D341Med (cell line): ENCODE data around the gene DOCK1.

ENCODE experiments used
- DNase-seq: peaks from one replicate; pipeline ENCODE4 v3.0.0; 2012; ENCODE audit warnings: low spot score

Gene DOCK1

DNA sequence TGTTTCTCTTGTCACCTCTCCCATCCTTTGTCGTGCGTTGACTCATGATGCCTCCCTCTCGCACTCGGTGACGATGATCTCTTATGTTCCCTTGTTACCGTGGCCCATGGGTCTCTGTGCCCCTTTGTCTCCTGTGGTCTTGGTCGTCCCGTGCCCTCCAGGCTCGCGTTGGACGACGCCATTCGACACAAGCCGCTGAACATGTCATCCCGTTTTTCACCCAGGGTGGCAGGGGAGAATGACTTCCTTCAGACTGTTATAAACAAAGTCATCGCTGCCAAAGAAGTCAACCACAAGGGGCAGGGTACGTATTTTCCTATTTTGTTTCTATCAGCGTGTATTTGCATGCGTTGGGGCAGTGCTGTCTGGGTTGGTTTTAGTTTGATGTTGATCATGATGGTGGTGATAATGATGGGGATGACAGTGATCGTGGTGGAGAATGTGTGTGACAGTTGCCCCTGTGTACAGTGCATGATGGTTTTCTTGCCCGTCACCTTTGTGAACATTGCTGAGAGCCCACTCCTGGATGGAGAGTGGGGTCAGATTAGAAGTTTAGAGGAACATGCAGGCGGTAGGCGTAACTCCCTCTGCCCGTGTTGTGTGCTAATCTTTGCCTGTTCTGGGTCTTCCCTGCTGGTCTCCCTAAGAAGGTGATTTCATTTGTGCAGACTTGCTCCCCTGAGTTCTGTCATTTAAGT is 107.0 kb downstream of the DOCK1 start:
- DNase-seq = no peak

DNA sequence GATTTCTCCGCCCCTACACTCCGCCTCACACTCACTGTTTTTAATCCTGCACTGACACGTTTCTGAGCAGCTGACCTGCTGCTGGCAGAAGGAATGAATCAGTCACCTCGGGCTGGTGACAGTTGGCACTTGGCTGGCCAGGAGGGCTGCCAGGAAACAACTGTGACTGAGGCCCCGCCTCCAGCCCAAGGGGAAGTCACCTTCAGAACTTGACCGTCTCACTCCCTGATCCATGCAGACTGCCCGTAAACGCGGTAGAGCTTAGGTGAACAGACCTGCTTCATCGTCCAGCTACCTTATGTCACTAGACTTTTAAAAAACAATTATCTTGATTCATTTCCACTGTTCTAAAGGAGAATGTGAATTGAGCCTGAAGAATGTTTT is 107.5 kb downstream of the DOCK1 start:
- DNase-seq = peak; percentile 42

DNA sequence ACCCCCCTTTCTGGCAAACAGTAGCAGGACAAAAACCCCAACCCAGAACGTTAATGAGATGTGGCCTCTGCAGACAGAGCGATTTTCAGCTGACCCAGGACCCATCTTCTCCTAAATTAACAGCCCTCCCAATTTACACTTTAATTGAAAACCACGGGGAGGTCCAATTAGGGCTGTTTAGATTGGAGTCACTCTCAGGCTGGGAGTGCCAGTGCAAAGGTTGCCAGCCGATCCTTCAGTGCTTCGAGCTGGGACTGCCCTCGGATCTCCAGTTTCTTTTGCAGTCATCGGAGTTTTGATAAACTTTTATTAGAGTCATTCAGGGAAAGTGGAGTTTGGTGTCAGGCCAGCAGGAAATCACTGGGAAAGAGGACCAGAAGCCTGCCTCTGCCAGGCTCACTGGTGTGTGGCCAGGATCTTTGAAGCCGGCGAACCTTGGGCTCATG is 108.0 kb downstream of the DOCK1 start:
- no peak for DNase-seq

DNA sequence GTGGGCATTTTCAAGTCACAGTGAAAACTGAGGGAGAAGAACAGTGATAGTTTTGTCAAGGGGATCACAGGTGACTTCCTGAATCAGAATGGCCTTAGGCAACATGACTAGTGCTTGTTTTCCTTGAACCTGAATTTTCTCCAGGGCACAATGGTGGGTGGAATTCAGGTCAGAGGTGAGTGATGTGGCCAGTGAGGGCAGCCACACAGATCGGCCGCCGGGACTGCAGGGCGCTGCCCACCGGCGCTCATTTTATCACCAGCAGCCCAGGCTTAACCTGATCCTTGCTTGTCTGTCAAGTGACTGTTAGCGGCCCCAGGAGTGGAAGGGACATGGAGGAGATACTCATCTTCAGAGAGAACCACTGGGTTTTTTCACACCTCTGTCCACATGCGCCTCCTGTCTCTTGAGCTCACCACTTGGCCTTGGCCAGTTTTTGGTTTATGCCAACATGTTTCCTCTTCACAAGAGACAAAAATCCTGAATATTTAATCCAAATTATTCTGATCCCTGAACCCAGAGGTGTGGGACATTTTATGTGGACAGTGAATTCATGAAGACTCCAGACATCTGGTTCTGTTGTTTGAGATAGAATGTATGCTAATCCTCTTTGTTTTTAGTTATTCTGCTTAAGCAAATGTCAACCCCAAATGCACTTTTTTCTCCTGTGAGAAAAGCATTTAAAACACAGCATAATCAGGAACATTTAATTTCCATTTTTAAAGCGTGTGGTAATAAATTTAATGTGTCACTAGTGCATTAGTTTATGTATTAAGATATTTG is 108.7 kb downstream of the DOCK1 start:
- DNase-seq = no peak

DNA sequence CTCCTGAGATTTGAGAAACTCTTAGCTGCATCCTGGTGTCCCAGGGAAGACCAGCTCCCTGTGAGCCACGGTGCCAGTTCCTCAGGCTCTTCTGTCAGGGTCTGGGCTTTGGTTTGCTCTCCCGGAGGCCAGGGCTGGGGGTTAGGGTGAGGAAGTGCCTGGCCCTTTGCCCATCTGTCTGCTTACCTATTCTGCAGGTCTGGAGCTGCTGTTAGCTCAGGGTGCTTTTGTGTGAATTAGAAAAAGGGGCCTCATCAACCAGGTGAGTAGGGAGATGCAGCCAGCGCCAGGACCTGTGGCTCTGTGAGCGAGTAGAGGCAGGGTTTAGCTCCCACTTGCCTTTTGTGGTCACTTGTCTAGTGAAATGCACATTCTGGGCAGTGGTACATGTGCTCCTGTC is 109.4 kb downstream of the DOCK1 start:
- no peak for DNase-seq

DNA sequence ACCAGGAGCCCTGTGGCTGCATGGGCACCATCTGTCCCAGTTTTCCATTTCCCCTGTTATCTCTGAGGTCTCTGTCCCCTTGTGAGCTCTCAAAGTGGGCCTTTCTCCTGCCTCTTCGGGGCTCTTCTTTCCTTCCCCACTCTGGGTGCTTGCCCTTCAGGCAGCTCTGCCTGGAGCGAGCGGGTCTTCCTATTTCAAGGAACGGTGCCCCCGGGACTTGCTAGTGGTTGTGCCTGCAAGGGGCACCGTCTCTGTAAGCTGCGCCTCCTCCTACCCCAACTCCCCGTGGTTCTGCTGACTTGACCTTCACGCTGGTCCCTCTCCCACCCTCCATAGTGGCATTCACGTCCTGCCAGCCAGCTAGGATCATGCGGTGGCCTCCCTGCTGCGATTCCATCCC is 110.1 kb downstream of the DOCK1 start:
- DNase-seq = no peak

DNA sequence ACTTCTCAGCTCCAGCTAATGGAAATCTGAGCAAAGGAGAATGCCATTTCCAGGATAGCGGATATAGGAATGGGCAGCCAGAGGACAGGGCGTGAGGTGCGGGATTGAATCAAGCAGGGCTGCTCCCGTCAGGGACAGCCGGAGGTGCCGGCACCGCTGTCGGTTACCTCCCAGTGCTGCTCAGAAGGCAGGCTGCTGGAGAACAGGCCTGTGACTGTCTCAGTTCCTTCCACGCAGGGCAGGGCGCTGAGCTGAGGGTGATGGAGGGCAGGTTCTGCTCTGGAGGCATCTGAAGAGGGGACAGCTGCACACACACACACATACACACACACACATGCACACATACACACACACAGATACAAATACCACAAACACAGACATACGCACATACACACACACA is 111.1 kb downstream of the DOCK1 start:
- DNase-seq = no peak

DNA sequence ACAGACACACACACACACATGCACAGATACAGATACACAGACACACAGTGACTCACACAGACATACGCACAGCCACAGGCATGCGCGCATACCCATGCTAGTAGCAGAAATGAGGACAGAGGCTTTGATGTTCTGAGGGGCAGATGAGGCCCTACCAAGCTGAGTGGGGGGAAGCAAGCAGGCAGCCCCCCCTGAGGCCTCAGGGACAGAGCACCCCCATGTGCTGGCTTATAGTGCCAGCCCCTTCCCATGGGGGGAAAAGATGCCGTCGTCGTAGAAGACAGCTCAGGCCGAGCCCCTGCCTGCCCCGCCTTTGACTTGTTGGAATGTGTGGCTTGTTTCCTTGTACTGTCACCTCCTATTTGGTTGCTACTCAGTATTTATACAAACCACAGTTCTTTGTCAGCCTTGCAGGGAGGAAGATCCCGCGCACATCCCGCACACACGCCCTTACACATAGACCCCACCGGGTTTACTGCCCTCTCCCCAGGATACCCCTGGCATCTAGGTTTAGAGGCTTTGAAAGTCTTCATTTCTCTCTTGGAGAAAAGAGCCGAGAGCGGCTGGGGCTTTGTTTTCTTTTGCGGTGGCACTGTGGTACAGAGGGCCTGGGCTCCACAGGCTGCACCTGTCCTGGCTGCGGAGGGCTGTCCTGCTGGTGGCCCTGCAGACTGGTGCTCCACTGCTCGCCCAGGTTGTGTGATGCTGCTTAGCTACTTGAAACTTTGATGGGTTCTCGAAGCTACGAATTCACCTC is 112.5 kb downstream of the DOCK1 start:
- no peak for DNase-seq

DNA sequence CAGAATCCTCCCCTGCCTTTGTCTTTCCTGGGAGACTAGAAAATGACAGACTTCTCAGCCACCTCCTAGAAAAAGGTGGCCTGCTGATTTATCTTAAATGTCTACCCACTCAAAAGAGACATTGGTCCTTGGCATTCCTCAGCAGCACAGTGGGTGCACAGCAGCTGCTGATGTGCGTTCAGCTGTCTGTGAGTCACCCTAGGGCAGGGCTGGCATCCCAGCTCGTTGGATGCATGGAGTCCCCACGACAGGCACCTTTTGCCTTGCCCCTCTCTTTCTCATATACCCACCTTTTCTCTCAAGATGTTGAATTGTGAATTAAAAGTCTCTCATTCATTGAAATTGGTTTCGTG is 113.0 kb downstream of the DOCK1 start:
- no peak for DNase-seq

DNA sequence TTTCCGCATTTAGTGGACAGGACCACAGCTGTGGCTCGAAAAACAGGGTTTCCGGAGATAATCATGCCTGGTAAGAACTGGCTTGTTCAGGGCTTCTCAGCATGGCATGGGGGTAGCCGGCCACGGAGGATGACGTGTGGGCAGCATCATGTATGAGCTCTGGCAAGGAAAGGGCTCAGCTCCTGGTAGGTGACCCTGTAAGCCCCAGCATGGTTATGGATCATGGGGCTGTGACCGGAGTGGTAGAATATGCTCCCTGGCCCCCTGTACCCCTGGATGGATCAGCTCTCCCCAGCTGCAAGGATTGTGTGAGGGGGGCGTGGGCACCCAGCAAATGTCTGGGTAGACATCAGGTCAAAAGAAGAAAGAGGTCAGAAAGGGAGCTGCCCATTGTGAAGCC is 113.5 kb downstream of the DOCK1 start:
- DNase-seq = no peak

DNA sequence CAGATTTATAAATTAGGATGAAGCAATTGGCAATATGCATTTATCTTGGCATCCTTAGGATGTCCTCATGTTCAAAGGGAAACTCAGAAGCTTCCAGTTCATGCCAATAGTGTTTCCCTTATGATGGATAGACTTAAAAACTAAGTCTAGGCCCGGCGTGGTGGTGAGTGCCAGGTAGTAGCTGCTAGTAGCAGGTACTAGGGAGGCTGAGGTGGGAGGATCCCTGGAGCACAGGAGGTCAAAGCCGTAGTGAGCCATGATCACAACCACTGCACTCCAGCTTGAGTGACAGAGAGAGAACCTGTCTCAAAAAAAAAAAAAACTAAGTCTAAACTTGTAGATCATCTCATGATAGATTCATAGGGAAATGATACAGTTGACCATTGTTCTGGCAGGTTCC is 115.0 kb downstream of the DOCK1 start:
- DNase-seq = no peak

DNA sequence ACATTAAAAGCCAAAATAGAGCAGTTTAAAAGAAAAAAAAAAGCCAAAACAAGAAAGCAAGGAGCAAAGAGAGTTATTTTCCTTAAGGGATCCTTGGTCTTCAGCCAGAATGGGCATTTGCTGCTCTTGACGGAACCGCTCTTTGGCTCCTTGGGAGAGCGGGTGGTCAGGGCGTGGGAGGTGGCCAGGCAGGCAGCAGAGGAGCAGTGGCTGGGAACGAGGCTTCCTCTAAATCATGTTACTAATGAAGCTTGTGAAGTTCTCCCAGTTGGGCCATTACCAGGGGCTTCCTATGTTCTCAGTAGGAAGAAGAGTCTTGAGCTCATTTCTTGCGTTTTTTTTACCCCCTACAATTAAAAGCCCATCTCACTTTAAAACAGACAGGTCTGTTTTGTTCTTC is 116.6 kb downstream of the DOCK1 start:
- no peak for DNase-seq

DNA sequence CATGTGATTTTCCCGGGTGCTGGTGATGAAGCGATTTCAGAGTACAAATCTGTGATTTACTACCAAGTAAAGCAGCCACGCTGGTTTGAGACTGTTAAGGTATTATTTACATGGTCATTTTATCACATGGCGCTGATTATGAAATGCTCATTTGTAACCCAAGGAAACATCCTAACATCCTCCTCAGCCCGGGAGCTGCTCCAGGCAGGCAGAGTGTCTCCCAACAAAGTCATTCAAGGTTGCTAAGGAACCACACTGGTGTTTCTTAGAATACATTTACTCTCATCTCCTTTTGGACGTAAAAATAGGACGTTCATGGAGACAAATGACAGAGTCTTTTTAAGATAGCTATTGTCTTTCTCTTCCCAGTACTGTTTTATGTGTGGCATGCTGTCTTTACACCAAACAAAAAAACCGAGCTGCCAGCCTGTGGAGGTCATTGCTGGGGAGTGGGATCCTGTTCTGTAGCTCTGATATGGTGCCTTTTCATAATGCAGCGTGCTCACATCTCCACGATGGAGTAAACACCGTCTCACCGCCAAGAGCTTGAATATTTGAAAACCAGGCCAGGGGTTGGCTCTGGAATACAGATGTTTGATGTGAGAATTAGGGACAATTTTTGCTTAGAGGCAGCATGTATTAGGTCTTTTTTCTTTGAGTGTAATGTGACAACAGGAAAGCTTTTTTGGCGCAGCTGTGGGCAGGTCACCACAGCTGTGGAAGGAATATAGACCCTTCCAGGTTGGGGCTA is 119.6 kb downstream of the DOCK1 start:
- DNase-seq = no peak

DNA sequence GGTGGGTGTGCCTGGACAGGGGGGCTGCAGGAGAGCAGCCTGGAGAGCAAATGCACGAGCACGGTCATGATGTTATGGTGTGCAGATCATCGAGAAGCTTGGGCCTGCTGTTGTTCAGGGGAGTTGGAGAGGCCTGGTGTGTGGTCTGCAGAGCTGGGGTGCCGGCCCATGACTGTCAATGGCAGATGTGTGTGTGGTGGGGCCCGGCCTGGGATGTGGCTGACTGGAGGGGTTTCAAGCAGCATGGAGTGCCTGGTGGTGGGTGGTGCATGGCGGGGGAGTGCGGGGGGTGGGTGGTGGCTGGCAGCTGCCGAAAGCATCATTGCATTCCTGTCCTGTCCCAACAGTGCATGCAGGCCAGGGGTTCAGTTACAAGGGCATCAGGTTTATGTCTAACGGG is 122.6 kb downstream of the DOCK1 start:
- no peak for DNase-seq

DNA sequence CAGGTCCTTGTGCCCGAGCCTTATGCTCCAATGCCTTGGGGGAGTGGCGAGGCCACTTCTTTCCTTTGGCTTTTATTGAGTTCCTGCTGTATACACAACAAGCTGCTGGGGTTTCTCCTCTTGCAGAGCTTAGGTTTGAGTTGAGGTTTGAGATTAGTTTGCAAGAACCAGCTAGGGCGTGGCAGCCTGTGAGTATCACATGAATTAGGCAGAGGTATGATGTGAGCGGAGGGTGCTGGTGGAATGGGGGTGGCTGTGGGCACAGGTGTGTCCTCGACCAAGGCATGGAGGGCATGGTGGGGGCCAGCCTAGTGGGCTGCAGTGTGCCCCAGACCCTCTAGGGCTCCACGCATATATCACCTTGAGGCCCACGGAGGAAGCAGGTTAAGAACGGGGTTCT is 123.3 kb downstream of the DOCK1 start:
- DNase-seq = no peak

DNA sequence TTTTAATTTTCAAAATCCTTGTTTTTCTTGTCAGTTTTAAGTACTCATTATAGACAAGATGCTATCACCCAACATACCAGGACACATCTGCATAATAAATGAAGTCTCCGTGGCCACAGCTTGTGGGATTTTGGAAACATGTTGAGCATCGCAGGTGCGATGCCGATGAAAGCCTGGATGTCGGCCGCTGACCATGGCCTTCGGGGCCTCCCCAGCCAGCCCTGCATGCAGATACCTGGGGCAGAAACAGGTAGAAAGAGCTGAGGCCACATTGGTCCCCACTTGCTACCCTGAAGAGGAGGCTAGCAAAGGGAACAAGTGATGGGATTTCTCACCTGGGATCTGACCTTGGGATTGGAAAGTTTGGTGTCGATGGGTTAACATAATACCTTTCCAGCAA is 123.8 kb downstream of the DOCK1 start:
- no peak for DNase-seq

DNA sequence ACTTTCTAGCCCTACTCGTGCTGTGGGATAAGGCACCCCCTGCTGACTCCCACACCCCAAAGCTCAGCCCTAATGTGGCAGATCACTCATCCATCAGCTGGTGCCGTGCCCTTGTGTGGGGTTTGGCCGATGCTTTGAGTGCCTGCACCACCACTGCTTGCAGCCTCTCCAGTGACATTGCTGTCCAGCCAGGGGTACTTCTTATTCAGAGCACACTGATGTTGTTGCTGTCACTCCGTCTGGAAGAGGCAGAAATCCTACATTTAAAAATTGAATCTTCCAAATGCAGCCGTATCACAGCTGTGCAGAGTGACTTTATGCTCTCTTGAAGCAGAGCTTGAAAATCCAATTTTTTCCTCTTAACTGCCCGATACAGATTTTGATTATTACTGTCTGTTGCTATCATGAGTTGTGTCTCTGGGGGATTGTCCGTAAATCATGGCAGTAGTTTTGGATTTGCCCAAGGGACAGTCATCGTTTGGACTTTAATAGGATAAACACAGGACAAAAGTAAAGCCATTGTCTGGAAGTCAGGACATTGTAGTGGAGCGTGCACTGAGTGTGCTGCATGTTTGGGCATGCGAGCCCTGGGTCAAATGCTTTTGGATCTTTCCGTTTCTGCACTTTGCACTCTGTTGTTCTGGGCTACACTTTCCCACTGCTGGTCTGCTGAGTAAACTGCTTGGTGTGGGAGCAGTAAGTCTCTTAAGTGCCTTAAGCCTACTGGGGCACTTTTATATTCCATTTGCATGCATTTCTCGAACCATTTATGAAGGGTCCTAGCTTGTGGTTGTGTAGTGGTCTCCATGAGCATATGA is 128.2 kb downstream of the DOCK1 start:
- DNase-seq = no peak

DNA sequence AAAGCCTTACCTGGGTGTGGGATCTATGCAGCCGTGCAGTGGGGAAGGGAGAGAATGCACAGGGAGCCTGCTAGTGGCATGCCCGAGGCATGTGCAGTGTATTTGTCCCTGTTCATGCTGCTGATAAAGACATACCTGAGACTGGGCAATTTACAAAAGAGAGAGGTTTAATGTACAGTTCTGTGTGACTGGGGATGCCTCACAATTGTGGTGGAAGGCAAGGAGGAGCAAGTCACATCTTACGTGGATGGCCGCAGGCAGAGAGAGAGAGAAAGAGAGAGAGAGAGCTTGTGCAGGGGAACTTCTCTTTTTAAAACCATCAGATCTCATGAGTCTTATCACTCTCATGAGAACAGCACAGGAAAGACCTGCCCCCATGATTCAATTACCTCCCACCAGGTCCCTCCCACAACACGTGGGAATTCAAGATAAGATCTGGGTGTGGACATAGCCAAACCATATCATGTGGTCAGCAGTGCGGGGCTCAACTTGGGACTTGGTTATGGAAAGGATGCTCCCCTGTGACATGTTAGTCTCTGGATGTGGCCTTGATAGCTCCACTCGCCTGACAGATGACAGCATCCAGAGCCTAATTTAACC is 128.9 kb downstream of the DOCK1 start:
- no peak for DNase-seq

DNA sequence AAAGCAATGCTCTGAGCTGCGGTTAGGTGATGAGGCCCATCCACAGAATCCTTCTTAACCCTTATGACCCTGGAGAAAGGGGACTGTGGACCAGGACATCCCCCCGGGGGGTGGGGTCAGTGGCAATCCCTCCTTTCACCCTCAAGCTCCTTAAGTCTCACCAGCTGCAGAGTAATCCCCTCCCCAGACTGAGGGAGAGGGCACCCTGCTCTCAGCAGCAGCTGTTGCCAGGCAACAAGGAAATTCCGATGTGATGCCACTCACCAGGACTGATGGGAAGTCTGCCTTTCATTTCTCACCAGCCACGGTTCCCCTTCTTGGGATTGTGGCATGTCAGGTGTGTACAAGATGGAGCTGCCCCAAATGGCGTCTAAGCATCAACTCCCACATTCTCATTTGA is 129.6 kb downstream of the DOCK1 start:
- DNase-seq = peak; percentile 29

DNA sequence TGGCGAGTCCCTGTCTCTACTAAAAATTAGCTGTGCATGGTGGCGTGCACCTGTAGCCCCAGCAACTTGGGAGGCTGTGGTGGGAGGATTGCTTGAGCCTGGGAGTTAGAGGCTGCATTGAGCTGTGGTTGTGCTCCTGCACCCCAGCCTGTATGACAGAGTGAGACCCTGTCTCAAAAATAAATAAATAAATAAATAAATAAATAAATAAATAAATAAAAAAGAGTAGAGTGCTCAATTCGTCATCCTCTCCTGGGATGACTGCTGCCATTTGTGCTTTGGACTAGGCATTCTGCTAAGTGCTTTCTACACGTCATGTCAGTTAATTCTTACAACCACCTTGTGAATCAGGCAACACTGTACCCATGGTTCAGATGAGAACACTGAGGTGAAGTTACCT is 130.6 kb downstream of the DOCK1 start:
- DNase-seq = no peak

DNA sequence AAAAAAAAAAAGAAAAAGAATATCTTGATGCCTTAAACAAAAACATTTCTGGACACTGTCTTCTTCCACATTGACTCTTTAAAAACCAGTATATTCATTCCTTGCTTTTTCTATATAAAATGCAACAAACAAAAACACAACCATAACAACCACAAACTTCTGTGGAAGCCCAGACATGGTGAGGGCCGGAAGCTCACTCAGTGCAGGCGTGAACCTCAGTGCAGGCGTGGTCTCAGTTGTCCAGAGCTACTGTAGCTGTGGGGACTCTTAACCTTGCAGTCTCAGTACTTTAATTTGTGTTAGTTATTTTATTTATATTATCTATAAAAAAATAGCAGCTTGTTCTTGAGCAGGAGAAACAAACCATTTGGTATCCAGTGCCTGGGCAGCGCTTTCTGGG is 131.8 kb downstream of the DOCK1 start:
- no peak for DNase-seq
